Superior temporal gyrus (tissue), 1 donor: ENCODE data around the gene ADAMTS10.
A peak's percentile ranks its signal among the peaks of the same experiment; 100 is the strongest.
"Not testable (repeated sequence)": the region's sequence is repeated elsewhere in the genome, so short reads cannot be mapped to it uniquely, and the experiment has no call there.

ENCODE experiments used
- DNase-seq: peaks from one replicate; pipeline ENCODE4 v3.0.0-alpha.2; 2016; ENCODE audit errors: extremely low spot score

The ADAMTS10 gene

DNA sequence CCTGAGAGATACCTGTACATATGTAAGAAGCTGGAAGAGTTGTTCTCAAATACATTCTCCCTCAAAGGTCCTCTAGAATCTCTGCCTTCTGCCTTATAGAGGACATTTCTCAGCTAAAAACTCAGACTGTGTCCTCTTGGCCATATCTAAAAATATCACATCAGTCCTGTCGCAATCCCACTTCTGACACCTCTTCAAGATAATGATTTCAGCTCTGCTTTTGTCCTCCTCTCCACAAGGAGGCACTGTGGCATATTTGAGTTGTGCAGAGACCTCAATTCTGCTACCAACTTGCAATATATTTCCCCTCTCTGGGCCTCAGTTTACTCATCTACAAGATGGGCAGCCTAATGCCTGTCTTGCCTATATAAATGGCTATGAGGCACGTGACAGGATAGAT, 16.6 kb downstream of the ADAMTS10 start:
- no peak for DNase-seq

DNA sequence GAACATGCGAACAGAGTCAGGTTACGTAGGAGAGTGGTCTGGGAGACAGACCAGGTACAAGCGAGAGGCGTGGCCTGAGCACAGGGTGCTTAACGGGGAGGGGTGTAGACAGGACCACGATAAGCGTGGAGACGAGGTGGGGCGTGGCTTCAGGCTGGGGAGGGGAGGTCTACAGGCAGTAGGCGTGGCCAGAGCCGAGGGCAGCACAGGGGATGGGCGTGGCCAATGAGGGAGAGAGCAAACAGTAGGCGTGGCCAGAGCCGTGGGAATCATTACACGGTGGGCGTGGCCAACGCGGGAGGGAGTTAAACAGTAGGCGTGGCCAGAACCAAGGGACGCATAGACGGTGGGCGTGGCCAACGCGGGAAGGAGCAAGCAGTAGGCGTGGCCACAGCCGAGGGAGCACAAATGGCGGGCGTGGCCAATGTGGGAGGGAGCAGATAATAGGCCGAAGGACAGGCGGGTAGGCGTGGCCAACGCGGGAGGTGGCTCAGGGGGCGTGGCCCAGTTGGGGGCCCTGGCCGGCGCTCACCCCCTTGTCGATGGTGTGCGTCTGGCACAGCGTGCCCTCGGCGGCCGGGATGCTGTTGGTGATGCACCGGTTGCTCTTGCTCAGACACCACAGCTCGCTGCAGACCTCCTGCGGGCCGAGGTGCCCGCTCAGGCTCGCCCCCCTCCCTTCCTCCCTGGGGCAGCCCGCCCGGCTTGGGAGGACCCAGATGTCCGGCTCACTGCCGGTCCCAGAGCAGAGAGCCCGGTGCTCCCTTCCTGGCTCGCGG, 18.1 kb downstream of the ADAMTS10 start:
- peak; percentile 78 for DNase-seq

DNA sequence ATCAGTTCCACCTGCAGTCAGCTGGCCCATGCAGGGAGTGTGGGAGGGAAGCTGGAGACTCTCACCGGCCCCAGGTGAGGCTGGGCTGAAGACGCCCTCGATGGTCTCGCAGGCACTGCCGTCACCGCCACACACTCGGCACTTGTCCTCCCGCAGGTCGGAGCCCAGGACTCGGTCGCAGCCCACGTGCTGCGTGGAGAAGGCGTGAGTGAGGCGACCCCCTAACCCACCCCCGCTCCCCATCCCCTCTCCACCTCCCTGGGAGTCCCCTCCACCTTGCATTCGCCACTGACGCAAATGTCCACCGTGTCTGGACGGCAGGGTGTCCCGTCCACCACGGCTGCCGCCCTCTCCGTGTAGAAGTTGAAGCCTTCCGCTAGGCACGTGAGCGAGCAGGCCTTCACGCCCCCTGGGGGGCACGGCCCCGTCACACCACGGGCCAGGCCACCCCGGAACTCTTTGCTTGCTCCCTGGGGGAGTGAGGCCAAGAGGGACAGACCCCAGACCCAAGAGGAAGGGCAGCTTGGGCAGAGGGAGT, 21.3 kb downstream of the ADAMTS10 start:
- no peak for DNase-seq

DNA sequence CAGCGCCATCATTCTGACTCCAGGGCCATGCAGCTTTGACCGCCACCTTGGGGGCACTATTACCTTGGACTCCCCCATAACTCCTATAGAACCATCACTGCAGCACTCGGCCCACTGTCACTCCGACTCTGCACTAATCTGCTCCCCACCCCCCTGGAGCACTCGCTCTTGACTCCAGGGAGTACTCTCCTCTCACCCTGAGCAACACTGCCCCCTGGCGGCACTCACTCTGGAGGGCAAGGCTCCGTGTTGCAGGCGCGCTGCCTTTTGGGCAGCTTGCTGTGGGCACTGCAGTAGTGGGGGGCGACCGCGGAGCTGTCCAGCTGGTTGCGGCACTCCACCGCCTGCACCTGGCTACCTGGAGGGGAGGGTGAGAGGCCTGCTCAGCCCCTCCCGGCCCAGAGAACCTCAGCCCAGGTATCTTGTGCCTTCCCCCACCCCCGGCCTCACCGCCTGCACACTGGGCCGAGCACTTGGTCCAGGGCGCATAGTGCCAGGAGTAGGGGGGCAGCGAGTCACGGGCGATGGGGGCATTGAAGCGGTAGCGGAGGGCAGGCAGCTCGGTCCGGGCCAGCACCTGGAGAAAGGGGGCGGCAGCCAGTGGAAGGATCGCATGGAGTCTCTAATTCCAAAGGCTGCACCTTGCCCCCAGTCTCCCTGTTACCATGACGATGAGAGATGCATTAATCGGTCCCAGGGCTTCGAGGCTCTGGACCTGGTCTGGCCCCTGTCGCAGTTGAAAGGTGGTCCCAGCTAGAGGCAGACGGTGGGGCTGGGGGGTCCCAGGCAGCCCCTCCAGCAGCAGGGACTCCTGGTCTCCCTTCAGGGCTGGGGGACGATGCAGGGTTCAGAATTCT, 24.4 kb downstream of the ADAMTS10 start:
- DNase-seq: no peak

DNA sequence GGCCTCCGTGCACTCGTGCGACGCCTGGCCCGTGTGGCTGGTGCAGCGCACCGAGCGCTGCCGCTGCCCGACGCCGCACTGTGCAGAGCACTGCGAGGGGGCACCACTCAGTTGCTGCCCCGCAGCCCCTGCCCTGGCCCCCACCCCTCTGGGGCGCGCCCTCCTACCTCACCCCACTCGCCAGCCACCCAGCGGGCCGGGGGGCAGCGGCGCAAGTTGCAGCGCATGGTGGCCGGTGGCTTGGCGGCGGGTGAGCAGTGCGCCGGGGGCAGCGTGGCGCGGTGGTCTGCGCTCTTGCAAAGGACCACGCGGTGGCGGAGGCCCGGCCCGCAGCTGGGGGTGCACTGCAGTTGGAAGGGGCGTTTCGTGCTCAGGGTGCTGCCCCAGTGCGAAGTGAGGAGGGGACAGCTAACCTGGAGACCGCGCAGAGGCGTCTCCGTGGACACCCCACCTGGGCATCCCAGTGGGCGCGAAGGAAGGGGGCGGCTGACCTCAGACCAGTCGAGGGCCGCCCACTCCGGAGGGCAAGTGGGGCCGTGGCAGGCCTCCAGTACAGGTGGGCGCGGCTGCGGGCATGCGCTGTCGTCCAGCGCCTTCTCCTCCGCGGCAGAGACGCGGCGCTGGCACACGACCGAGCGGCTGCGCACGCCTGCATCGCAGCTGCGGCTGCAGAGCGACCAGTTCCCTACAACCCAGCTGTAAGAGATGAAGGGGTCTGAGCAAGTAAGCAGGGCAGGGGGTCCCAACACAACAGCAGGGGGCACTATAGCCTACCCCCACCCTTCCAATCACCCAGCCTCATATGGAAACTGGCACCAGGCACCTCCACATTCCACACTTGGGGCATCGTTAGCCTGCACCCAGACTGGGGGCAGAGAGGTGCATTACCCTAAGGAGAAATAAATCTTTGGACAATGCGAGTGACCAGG, 25.3 kb downstream of the ADAMTS10 start:
- no peak for DNase-seq

DNA sequence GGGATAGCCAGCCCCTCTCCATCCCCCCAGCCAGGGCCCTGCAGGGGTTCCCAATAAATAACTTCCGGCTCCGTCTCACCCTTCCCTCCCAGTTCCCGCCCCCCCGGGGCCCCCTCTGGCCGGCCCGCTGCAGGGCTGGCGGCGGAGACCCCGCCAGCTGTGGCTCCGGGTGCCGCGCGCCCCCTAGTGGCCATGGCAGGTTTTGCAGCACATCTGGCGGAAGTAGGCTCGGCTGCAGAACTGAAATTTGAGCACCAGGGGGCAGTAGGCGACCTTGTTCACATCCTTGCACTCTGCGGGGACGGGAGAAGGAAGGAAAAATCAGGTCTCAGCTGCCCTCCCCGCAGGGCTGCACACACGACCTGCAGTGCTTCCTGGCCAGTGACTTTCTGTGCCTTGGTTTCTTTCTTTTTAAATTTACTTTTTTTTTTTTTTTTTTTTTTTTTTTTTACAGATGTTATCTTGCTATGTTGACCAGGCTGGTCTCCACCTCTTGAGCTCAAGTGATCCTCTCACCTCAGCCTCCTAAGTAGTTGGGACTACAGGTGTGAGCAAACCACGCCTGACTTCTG, 29.7 kb downstream of the ADAMTS10 start:
- peak; percentile 45 for DNase-seq

DNA sequence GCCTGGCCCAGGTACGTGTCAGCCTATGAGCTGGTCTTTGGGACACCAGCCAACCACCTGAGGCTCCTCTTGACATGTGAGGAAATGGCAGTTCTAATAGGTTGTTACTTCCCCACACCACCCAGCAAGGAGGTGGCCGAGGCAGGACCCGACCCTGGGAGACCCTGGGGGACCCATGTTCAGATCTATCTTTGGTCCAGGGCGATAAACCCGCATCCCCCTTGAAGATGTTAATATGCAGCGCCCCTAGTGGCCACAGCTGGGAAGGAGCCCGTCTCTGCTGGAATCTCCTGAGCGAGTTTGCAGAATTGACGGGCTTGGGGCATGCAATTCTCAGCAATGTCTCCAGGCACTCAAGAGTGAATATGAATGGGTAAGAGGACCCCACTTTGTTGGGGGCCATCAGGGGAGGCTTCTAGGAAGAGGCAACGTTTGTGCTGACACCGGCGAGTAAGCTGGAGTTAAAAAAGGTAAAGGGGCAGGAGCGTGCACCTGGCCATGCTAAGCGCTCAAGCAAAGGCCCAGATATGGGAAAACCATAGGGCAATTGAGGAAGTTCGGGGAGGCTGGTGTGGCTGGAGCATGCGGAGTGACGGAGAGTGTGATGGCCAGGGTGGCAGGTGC, 31.8 kb downstream of the ADAMTS10 start:
- peak; percentile 85 for DNase-seq

DNA sequence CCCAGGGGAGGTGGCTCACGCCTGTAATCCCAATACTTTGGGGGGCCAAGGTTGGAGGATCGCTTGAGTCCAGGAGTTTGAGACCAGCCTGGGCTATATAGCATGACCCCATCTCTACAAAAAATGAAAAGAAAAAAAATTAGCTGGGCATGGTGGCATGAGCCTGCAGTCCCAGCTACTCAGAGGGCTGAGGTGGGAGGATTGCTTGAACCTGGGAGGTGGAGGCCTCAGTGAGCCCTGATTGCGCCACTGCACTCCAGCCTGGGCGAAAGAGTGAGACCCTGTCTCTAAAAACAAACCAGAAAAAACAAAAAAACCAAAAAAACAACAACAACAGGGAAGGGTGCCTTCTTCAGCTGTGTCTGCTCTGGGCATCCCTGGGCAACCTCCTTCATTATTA, 32.8 kb downstream of the ADAMTS10 start:
- no peak for DNase-seq

DNA sequence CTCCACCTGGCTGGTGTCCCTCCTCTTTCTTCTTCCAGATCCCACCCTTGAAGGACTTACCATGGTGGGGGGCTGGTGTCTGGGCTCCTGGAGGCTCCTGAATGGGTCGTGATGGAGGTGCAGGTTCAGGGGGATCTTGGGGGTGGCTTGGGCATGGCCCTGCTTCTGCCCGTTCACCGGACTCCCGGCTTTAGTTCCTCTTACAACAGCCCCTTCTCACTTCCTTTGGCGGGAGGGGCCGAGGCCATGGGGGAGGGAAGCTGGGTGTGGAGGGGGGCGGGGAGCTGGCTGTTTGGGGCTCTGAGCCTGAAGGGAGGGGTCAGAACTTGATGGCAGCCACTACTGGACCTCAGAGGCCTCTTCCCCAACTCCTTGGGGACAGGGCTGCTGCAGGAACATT, 33.3 kb downstream of the ADAMTS10 start, which contains the start of gene MYO1F:
TSS of gene MYO1F (minus strand) at position 196 of the 400 bp plus-strand sequence. CDS start at position 63, 133 bp downstream.
- no peak for DNase-seq

DNA sequence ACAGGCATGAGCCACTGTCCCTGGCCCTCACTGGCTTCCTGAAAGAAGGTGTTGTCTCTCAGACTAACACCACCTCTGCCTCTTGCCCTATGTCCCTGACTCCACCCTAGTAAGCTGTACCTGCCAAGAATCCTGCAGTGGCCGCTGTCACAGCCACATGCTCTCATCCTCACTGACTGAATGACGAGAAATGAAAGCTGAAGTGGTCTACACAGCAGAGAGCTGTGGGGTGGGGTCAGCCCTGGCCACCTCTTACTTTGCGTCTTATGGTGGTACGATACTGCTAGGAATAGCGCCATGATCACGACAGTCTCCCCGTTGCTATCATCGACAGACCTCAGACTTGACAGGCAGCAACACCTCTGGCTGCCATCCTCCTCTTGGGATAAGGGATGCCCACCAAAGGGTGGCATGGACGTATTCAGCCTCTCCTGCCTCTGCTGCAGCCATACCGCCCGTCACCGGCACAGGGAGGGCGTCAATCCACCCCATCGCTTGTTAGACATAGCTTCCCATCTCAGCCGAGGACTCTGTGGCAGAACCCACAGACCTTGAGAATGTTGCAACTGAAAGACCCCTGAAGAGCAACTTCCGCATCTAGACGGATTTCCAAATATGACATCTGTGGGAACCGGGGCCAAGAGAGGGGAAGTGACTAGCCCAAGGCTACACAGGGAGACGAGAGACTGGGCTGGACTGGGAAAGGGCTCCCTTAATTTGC, 34.1 kb downstream of the ADAMTS10 start:
- no peak for DNase-seq

DNA sequence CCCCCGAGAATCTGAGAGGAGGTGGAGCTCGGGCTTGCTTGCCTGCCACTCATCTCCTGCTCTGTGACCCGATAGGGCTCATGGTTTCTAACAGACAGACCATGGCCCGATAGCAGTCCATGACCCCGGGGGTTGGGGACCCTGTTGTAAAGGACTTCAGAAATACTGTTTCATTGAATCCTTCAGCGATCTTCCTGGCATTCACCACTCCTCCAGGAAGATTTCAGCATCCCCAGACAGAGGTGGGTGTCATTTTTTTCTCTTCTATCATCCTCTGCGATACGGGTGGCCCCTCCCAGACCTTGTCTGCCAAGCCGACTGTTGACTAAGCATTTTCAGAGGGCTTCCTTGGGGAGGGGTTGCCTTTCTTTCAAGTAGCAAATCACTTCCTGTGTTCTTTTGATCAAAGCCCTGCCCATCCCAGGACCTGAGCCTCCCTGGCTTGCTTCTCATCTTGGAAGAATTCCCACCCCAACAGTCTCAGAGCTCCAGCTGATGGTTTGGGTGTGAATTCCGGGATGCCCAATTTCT, 35.0 kb downstream of the ADAMTS10 start:
- no peak for DNase-seq

DNA sequence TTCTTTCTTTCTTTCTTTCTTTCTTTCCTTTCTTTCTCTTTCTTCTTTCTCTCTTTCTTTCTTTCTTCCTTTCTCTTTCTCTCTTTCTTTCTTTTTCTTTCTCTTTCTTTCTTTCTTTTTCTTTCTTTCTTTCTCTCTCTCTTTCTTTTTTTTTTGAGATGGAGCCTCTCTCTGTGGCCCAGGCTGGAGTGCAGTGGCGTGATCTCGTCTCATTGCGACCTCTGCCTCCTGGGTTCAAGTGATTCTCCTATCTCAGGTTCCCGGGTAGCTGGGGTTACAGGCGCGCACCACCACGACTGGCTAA, 35.9 kb downstream of the ADAMTS10 start:
- DNase-seq: not testable (repeated sequence)

DNA sequence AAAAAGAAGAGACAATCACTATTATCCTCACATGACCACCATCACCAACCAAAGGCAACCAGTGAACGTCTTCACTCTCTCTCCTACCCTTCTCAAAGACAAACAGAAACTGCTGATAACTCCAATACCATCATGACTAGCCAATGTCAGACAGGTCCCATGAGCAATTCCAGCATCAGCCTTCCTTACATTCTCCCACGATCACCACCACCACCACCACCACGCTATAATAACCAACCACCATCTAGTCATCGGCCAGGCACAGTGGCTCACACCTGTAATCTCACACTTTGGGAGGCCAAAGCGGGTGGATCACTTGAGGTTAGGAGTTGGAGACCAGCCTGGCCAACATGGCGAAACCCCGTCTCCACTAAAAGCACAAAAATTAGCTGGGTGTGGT, 37.2 kb downstream of the ADAMTS10 start:
- no peak for DNase-seq

DNA sequence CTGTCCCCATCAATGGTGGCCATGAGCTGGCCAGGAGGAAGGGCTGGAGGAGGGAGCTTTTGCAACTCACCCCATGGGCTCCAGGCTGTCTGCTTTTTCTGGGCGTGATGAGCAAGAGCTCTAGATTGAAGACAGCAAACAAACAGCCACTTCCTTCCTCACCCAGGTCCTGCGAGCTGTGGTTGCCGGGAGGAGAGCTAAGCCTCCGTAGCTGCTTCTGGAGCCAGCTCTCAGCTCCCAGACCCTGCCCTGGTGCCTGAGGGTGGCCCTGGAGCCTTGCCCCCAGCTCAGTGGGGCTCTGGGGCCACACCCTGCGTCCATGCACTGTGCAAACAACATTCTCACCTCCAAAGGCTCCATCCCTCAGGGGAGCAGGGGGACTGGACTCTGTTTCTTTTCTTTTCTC, 39.5 kb downstream of the ADAMTS10 start:
- DNase-seq: no peak

DNA sequence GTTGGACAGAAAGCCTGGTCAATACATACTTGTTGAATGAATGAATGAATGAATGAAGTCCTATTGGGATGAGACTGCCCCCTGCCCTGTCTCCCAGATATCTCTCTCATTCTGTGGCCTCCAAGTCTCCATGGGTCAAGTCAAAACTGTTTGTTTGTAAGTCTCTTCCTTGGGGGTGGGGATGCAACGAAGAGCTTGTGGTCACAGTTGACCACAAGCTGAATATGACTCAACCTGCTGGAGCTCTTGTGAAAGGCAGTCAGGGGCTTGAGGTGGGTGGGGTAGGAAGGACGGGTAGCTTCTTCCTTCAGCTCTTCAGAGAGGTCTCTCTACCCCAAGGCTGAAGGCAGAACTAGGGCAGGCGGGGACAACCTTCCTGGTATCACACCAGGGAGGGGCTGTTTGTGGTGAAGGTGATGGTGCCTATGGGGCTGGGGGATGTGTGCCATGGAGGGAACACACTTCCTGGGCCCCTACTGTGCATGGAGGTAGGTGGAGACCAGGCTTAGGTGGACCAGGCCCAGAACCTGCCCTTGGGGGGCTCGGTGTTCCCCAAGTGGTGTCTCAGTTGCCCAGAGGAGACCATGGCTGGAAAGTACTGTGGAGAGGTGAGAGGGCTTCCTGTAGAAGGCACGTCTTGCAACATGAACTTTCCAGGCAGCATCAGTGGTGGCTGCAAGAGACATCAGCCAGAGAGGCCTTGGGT, 41.3 kb downstream of the ADAMTS10 start:
- DNase-seq: no peak

DNA sequence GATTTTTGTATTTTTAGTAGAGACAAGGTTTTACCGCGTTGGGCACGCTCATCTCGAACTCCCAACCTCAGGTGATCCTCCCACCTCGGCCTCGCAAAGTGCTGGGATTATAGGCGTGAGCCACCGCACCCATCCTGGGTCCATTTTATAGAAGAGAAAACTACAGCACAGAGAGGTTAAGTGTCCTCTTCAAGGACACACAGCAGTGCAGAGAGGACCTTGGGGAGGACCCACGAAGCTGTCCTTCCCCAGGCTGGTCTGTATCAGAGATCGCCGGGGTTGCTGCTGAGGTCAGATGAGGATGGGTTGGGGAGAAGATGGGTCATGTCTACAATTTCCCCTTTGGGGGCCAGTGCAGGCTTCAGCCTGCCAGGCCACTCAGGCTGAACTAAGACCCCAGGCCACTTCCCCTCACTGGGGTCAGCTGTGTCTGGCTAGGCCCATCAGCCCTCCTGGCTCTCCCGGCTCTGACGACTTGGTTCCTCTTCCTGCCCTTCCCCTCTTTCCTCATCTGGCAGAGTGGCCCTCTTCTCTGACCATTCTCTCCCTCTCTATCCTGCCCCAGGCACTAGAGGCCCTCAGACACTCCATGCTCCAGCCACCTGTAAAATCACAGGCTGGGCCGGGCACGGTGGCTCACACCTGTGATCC, 42.9 kb downstream of the ADAMTS10 start:
- DNase-seq: no peak

DNA sequence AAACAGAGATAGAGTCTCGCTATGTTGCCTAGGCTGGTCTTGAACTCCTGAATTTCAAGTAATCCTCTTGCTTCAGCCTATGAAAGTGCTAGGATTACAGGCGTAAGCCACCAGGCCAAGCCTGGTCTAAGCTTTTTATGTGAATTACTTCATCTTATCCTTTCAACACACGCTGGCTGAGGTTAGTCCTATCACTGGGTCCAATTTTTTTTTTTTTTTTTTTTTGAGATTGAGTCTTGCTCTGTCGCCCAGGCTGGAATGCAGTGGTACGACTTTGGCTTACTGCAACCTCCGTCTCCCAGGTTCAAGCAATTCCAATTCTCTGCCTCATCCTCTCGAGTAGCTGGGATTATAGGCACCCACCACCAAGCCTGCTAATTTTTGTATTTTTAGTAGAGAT, 43.7 kb downstream of the ADAMTS10 start:
- DNase-seq: no peak

DNA sequence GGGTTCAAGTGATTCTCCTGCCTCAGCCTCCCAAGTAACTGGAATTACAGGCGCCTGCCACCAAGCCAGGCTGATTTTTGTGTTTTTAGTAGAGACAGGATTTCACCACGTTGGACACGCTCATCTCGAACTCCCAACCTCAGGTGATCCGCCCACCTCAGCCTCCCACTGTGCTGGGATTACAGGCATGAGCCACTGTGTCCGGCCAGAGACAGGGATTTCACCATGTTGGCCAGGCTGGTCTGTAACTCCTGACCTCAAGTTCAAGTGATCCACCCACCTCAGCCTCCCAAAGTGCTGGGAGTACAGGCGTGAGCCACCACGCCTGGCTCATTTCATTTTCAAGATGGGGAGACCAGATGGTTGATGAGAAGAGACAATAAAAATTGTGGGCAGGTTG, 45.6 kb downstream of the ADAMTS10 start:
- not testable (repeated sequence) for DNase-seq
